ENCODE data around the gene KCTD10.

GRCh38 chr12:109482894-109483293 is 5.8 kb upstream of the KCTD10 start:
- TF ChIP-seq POLR2A (IDR thresholded peaks at IDR 0.05), result no peak
- TF ChIP-seq CTCF (IDR thresholded peaks at IDR 0.05), result no peak
